Measurements from ENCODE around the gene TNFRSF12A. TPM values are rescaled to one million over a fixed set of nuclear protein-coding genes. Genes with fewer than 3 reads are reported as not detected.

TNFRSF12A gene
- total RNA-seq, 4 donors from 2014 or later = 11.7 to 60.0 (median 23.6) TPM

- no peak for TF ChIP-seq POLR2A (IDR thresholded peaks at IDR 0.05)
- intact Hi-C loops (cut with DNase I; ENCODE audit: low total_unique reads) = no loop called here
- 9 to 16% methylated on average over 23 to 42 of the region's 42 CpGs for WGBS, 2 donors
- peak; percentile 68 to 95 for DNase-seq (ENCODE audit: low spot score in 2 of 2)
- H3K4me3 ChIP-seq (ENCODE audit: low read depth, poor library complexity, severe bottlenecking) = no peak overlapping the region
Observed at GRCh38 chr16:2983706-2984136, 36.4 kb upstream of the TNFRSF12A start.

GRCh38 chr16:2985462-2985861, 34.7 kb upstream of the TNFRSF12A start:
- 58 to 61% methylated on average over 9 of the region's 9 CpGs for WGBS, 2 donors
- intact Hi-C loops (cut with DNase I; ENCODE audit: low total_unique reads) = no loop called here
- no peak for TF ChIP-seq POLR2A (IDR thresholded peaks at IDR 0.05)
- TF ChIP-seq, protein P1, sequence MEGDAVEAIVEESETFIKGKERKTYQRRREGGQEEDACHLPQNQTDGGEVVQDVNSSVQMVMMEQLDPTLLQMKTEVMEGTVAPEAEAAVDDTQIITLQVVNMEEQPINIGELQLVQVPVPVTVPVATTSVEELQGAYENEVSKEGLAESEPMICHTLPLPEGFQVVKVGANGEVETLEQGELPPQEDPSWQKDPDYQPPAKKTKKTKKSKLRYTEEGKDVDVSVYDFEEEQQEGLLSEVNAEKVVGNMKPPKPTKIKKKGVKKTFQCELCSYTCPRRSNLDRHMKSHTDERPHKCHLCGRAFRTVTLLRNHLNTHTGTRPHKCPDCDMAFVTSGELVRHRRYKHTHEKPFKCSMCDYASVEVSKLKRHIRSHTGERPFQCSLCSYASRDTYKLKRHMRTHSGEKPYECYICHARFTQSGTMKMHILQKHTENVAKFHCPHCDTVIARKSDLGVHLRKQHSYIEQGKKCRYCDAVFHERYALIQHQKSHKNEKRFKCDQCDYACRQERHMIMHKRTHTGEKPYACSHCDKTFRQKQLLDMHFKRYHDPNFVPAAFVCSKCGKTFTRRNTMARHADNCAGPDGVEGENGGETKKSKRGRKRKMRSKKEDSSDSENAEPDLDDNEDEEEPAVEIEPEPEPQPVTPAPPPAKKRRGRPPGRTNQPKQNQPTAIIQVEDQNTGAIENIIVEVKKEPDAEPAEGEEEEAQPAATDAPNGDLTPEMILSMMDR (IDR thresholded peaks at IDR 0.05) = no peak
- DNase-seq (ENCODE audit: low spot score in 2 of 2) = no peak
- H3K4me3 ChIP-seq (ENCODE audit: low read depth, poor library complexity, severe bottlenecking) = no peak overlapping the region

- H3K4me3 ChIP-seq (ENCODE audit: low read depth, poor library complexity, severe bottlenecking) = no peak overlapping the region
- no peak for DNase-seq (ENCODE audit: low spot score in 2 of 2)
- 50 to 72% methylated on average over 5 to 15 of the region's 15 CpGs for WGBS, 2 donors
- TF ChIP-seq, protein P1 (IDR thresholded peaks at IDR 0.05) = no peak
- no peak for TF ChIP-seq POLR2A (IDR thresholded peaks at IDR 0.05)
- intact Hi-C loops (cut with DNase I; ENCODE audit: low total_unique reads) = no loop called here
Observed at GRCh38 chr16:2985893-2986355, 34.2 kb upstream of the TNFRSF12A start.

DNA sequence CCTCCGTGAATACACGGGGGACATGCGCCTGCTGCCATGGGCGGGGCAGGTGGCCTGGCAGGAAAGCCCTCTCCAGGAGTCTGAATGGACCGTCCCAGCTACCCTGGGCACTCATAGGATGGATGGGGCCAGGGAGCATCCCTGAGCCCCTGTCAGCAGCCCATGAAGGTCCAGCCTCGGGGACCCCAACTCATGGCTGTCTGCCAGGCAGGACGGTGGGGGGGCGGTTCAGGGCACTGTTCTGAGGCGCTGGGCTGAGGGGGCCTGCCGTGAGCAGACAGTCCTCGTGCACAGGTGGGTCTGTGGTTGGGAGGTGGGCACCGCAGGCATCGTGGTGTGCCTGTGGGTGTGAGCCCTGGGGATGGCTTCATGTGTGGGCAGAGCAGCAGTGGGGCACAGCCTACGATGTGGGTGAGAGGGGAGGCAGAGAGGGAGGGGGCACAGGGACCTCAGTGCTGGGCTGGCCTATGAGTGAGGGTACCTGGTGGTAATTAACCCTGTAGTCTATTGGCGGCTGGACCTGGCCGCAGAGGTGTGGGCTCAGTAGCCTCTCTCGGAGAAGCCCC, 33.5 kb upstream of the TNFRSF12A start:
- DNase-seq (ENCODE audit: low spot score in 2 of 2) = no peak
- intact Hi-C loops (cut with DNase I; ENCODE audit: low total_unique reads) = no loop called here
- H3K4me3 ChIP-seq (ENCODE audit: low read depth, poor library complexity, severe bottlenecking) = no peak overlapping the region
- no peak for TF ChIP-seq POLR2A (IDR thresholded peaks at IDR 0.05)
- TF ChIP-seq, protein P1 (IDR thresholded peaks at IDR 0.05) = no peak
- 59 to 64% methylated on average over 14 to 15 of the region's 17 CpGs for WGBS, 2 donors

- H3K4me3 ChIP-seq (ENCODE audit: low read depth, poor library complexity, severe bottlenecking) = no peak overlapping the region
- intact Hi-C loops (cut with DNase I; ENCODE audit: low total_unique reads) = no loop called here
- no peak for DNase-seq (ENCODE audit: low spot score in 2 of 2)
- TF ChIP-seq POLR2A (IDR thresholded peaks at IDR 0.05) = no peak
- TF ChIP-seq, protein P1 (IDR thresholded peaks at IDR 0.05) = no peak
- 74 to 89% methylated on average over 6 of the region's 9 CpGs for WGBS, 2 donors
Observed at GRCh38 chr16:2987286-2987685, 32.9 kb upstream of the TNFRSF12A start.

DNA sequence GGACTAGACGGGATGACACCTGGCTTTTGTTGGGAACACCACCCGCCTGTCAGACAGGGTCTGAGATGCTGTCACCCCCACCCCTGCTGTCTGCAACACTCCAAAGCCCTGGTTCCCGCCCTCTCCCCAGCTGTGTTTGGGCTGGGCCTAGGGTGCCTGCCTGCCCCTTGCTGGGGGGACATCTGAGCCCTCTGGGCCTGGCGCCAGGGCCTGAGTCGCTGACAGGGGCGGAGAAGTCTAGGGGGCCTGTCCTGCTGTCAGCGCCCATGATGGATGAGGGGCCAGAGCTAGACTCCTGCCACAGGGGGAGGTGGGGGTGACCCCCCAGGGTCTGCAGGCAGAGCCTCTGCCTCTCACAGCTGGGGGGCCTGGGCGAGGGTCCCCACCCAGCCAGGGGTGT, 32.3 kb upstream of the TNFRSF12A start:
- TF ChIP-seq POLR2A (IDR thresholded peaks at IDR 0.05) = no peak
- TF ChIP-seq, protein P1 (IDR thresholded peaks at IDR 0.05) = no peak
- 35 to 67% methylated on average over 2 to 4 of the region's 8 CpGs for whole genome bisulfite sequencing, 2 donors

More for the DNA sequence above, 32.3 kb upstream of the TNFRSF12A start:
- intact Hi-C loops (cut with DNase I; ENCODE audit: low total_unique reads) = no loop called here
- H3K4me3 ChIP-seq (ENCODE audit: low read depth, poor library complexity, severe bottlenecking) = no peak overlapping the region
- DNase-seq (ENCODE audit: low spot score in 2 of 2) = no peak
